ENCODE measurements around the gene EMC8.

EMC8 gene

GRCh38 chr16:85844786-85845185, 45.4 kb upstream of the EMC8 start:
- no peak for DNase-seq (ENCODE audit: low read depth)
- H3K4me3 ChIP-seq (ENCODE audit: control insufficient read depth, low read depth, low read length): no peak overlapping the region
- no peak for TF ChIP-seq CTCF (conservative IDR thresholded peaks at IDR 0.05; ENCODE audit: control insufficient read depth, insufficient read depth, low read depth, low read length)

- no peak overlapping the region for H3K4me3 ChIP-seq (ENCODE audit: control insufficient read depth, low read depth, low read length)
- no peak for TF ChIP-seq CTCF (conservative IDR thresholded peaks at IDR 0.05; ENCODE audit: control insufficient read depth, insufficient read depth, low read depth, low read length)
- no peak for DNase-seq (ENCODE audit: low read depth)
Measured at GRCh38 chr16:85844169-85844481, 44.8 kb upstream of the EMC8 start.

- no peak overlapping the region for H3K4me3 ChIP-seq (ENCODE audit: control insufficient read depth, low read depth, low read length)
- no peak for DNase-seq (ENCODE audit: low read depth)
- no peak for TF ChIP-seq CTCF (conservative IDR thresholded peaks at IDR 0.05; ENCODE audit: control insufficient read depth, insufficient read depth, low read depth, low read length)
Measured at GRCh38 chr16:85843471-85844168, 44.3 kb upstream of the EMC8 start.

GRCh38 chr16:85842848-85843247, 43.5 kb upstream of the EMC8 start:
- no peak for DNase-seq (ENCODE audit: low read depth)
- no peak overlapping the region for H3K4me3 ChIP-seq (ENCODE audit: control insufficient read depth, low read depth, low read length)
- TF ChIP-seq CTCF (conservative IDR thresholded peaks at IDR 0.05; ENCODE audit: control insufficient read depth, insufficient read depth, low read depth, low read length): no peak

GRCh38 chr16:85842435-85842834, 43.1 kb upstream of the EMC8 start:
- DNase-seq (ENCODE audit: low read depth): no peak
- H3K4me3 ChIP-seq (ENCODE audit: control insufficient read depth, low read depth, low read length): no peak overlapping the region
- TF ChIP-seq CTCF (conservative IDR thresholded peaks at IDR 0.05; ENCODE audit: control insufficient read depth, insufficient read depth, low read depth, low read length): no peak

GRCh38 chr16:85840801-85841200, 41.5 kb upstream of the EMC8 start:
- no peak overlapping the region for H3K4me3 ChIP-seq (ENCODE audit: control insufficient read depth, low read depth, low read length)
- no peak for TF ChIP-seq CTCF (conservative IDR thresholded peaks at IDR 0.05; ENCODE audit: control insufficient read depth, insufficient read depth, low read depth, low read length)
- no peak for DNase-seq (ENCODE audit: low read depth)

- TF ChIP-seq CTCF (conservative IDR thresholded peaks at IDR 0.05; ENCODE audit: control insufficient read depth, insufficient read depth, low read depth, low read length): no peak
- no peak for DNase-seq (ENCODE audit: low read depth)
- no peak overlapping the region for H3K4me3 ChIP-seq (ENCODE audit: control insufficient read depth, low read depth, low read length)
Measured at GRCh38 chr16:85840395-85840794, 41.1 kb upstream of the EMC8 start.

All from fibroblast of mammary gland (primary cell).